ENCODE results near the gene USP46.

The USP46 gene

GRCh38 chr4:52617336-52618020 is 41.6 kb downstream of the USP46 start:
- DNase-seq, result no peak

GRCh38 chr4:52614241-52614640 is 44.9 kb downstream of the USP46 start:
- no peak for DNase-seq

GRCh38 chr4:52612341-52612740 is 46.8 kb downstream of the USP46 start:
- DNase-seq, result no peak

- no peak for DNase-seq
These were observed 48.0 kb downstream of the USP46 start for GRCh38 chr4:52611030-52611555.

- no peak for DNase-seq
These were observed 52.4 kb downstream of the USP46 start for GRCh38 chr4:52606726-52607125.

- DNase-seq, result no peak
These were observed 53.1 kb downstream of the USP46 start for GRCh38 chr4:52606040-52606439.

- DNase-seq, result no peak
These were observed 54.9 kb downstream of the USP46 start for GRCh38 chr4:52604215-52604614.

GRCh38 chr4:52600275-52600674 is 58.8 kb downstream of the USP46 start:
- DNase-seq, result no peak

- no peak for DNase-seq
These were observed 64.1 kb downstream of the USP46 start for GRCh38 chr4:52595001-52595400.

GRCh38 chr4:52592287-52592686 is 66.8 kb downstream of the USP46 start:
- DNase-seq, result no peak

- DNase-seq, result peak; percentile 5
These were observed 70.1 kb downstream of the USP46 start for GRCh38 chr4:52588771-52589591.

- DNase-seq, result peak; percentile 35
These were observed 71.0 kb downstream of the USP46 start for GRCh38 chr4:52588097-52588496.

- no peak for DNase-seq
These were observed 73.0 kb downstream of the USP46 start for GRCh38 chr4:52586069-52586468.

GRCh38 chr4:52585379-52585778 is 73.7 kb downstream of the USP46 start:
- no peak for DNase-seq

- no peak for DNase-seq
These were observed 79.4 kb downstream of the USP46 start for GRCh38 chr4:52579602-52580272.

- DNase-seq, result no peak
These were observed 80.2 kb downstream of the USP46 start for GRCh38 chr4:52578951-52579350.

- DNase-seq, result no peak
These were observed 81.5 kb downstream of the USP46 start for GRCh38 chr4:52577624-52577962.

- no peak for DNase-seq
These were observed 82.0 kb downstream of the USP46 start for GRCh38 chr4:52576961-52577623.

- DNase-seq, result no peak
These were observed 82.8 kb downstream of the USP46 start for GRCh38 chr4:52576326-52576725.

GRCh38 chr4:52575406-52575805 is 83.7 kb downstream of the USP46 start:
- DNase-seq, result no peak

- no peak for DNase-seq
These were observed 85.1 kb downstream of the USP46 start for GRCh38 chr4:52574036-52574435.

- no peak for DNase-seq
These were observed 85.5 kb downstream of the USP46 start for GRCh38 chr4:52573551-52573950.

GRCh38 chr4:52572936-52573485 is 86.1 kb downstream of the USP46 start:
- no peak for DNase-seq
